GM23338 (cell line): ENCODE results near the gene CNGA4. TPM values are rescaled to one million over a fixed set of nuclear protein-coding genes. Genes with fewer than 3 reads are reported as not detected.

ENCODE experiments used
- ATAC-seq: fragments of 200-7000 bp; cut with Tn5 transposase; 3 replicates; pipeline ENCODE4 v1.9.1; 2020
- DNase-seq: peaks from one replicate; pipeline ENCODE4 v3.0.0-alpha.2; 2015; ENCODE audit warnings: low spot score
- H2AFZ ChIP-seq: fragments of 200-600 bp; sonication (generic); 2 replicates; pipeline ENCODE4 v1.8.0; 2016; ENCODE audit warnings: antibody characterized with exemption, mild to moderate bottlenecking, moderate library complexity
- H3F3A ChIP-seq: fragments of 200-600 bp; sonication (generic); replicated peaks from 2 replicates; pipeline ENCODE4 v1.8.0; 2017; ENCODE audit warnings: antibody characterized with exemption, mixed run types, low read depth
- H3K27ac ChIP-seq: fragments of 200-600 bp; sonication (generic); 2 replicates; pipeline ENCODE4 v1.6.1; 2016; ENCODE audit warnings: low read depth
- H3K27me3 ChIP-seq: fragments of 200-600 bp; sonication (generic); 2 replicates; pipeline ENCODE4 v1.8.0; 2016; ENCODE audit warnings: mild to moderate bottlenecking, mixed run types, moderate library complexity; ENCODE audit not compliant: insufficient read depth
- H3K36me3 ChIP-seq: fragments of 200-600 bp; sonication (generic); 2 replicates; pipeline ENCODE4 v1.8.0; 2016; ENCODE audit warnings: mild to moderate bottlenecking; ENCODE audit not compliant: insufficient read depth
- H3K4me1 ChIP-seq: fragments of 200-600 bp; sonication (generic); 2 replicates; pipeline ENCODE4 v1.8.0; 2016; ENCODE audit warnings: mild to moderate bottlenecking, moderate library complexity; ENCODE audit not compliant: insufficient read depth
- H3K4me2 ChIP-seq: fragments of 200-600 bp; sonication (generic); 2 replicates; pipeline ENCODE4 v1.7.1; 2017; ENCODE audit warnings: mixed run types
- H3K4me3 ChIP-seq: fragments of 200-600 bp; sonication (generic); 2 replicates; pipeline ENCODE4 v1.6.1; 2016; ENCODE audit warnings: mixed run types
- H3K79me2 ChIP-seq: fragments of 200-600 bp; sonication (generic); replicated peaks from 2 replicates; pipeline ENCODE4 v1.8.0; 2017; ENCODE audit warnings: mild to moderate bottlenecking; ENCODE audit not compliant: insufficient read depth
- H3K9me2 ChIP-seq: fragments of 200-600 bp; sonication (generic); 2 replicates; pipeline ENCODE4 v1.8.0; 2017; ENCODE audit not compliant: insufficient read depth
- H4K20me1 ChIP-seq: fragments of 200-600 bp; sonication (generic); replicated peaks from 2 replicates; pipeline ENCODE4 v1.8.0; 2017; ENCODE audit warnings: mild to moderate bottlenecking; ENCODE audit not compliant: insufficient read depth
- H3K27ac Mint-ChIP-seq: 2 replicates; pipeline ENCODE4 v1.8.0; 2020; ENCODE audit warnings: inconsistent platforms, mild to moderate bottlenecking, moderate library complexity, mixed read lengths
- H3K27me3 Mint-ChIP-seq: 3 replicates; pipeline ENCODE4 v1.8.0; 2022; ENCODE audit warnings: low read depth, mild to moderate bottlenecking, moderate library complexity, mixed read lengths, inconsistent platforms; ENCODE audit not compliant: insufficient read depth, poor library complexity
- H3K36me3 Mint-ChIP-seq: 3 replicates; pipeline ENCODE4 v1.8.0; 2021; ENCODE audit warnings: low read depth, mild to moderate bottlenecking, inconsistent platforms, moderate library complexity, mixed read lengths
- H3K4me1 Mint-ChIP-seq: 3 replicates; pipeline ENCODE4 v1.8.0; 2020; ENCODE audit warnings: mild to moderate bottlenecking, inconsistent platforms, mixed read lengths
- H3K4me3 Mint-ChIP-seq: 3 replicates; pipeline ENCODE4 v1.8.0; 2021; ENCODE audit warnings: moderate library complexity, mild to moderate bottlenecking, inconsistent platforms, mixed read lengths
- H3K9me3 Mint-ChIP-seq: 3 replicates; pipeline ENCODE4 v1.8.0; 2020; ENCODE audit warnings: moderate library complexity, mild to moderate bottlenecking, inconsistent platforms, mixed read lengths
- CREB1 ChIP-seq: fragments of 250-450 bp; sonication (Bioruptor Pico); IDR thresholded peaks from 2 replicates; pipeline ENCODE4 v1.5.0; 2020; ENCODE audit warnings: low read depth, mild to moderate bottlenecking, moderate library complexity
- ETS1 ChIP-seq: IDR thresholded peaks from 2 replicates; pipeline ENCODE4 v1.6.1; 2016; ENCODE audit warnings: antibody characterized with exemption
- EZH2 ChIP-seq: fragments of 200-600 bp; sonication (generic); IDR thresholded peaks from one replicate; pipeline ENCODE4 v1.8.0; 2017; ENCODE audit warnings: antibody characterized with exemption, mild to moderate bottlenecking, low read depth; ENCODE audit not compliant: unreplicated experiment
- EZH2phosphoT487 ChIP-seq: fragments of 200-600 bp; sonication (generic); IDR thresholded peaks from one replicate; pipeline ENCODE4 v1.8.1; 2018; ENCODE audit warnings: antibody characterized with exemption; ENCODE audit not compliant: unreplicated experiment
- NANOG ChIP-seq: IDR thresholded peaks from 2 replicates; pipeline ENCODE4 v1.6.1; 2016; ENCODE audit warnings: antibody characterized with exemption, borderline replicate concordance
- POLR2AphosphoS5 ChIP-seq: IDR thresholded peaks from 2 replicates; pipeline ENCODE4 v1.6.1; 2016; ENCODE audit warnings: antibody characterized with exemption, low read depth
- REST ChIP-seq: IDR thresholded peaks from one replicate; pipeline ENCODE4 v1.6.1; 2018; ENCODE audit warnings: antibody characterized with exemption; ENCODE audit not compliant: unreplicated experiment
- STAT1 ChIP-seq: IDR thresholded peaks from one replicate; pipeline ENCODE4 v1.6.1; 2016; ENCODE audit warnings: antibody characterized with exemption; ENCODE audit not compliant: unreplicated experiment
- ZNF331 ChIP-seq: fragments of 250-450 bp; sonication (Bioruptor Pico); IDR thresholded peaks from 2 replicates; pipeline ENCODE4 v1.5.0; 2020; ENCODE audit warnings: low read depth, mild to moderate bottlenecking, moderate library complexity
- ZNF462 ChIP-seq: fragments of 250-450 bp; sonication (Bioruptor Pico); IDR thresholded peaks from 2 replicates; pipeline ENCODE4 v1.5.0; 2020; ENCODE audit warnings: mild to moderate bottlenecking, moderate library complexity
- polyA plus RNA-seq: library from polyadenylated mRNA; unstranded; fragments of >200 nt; fragmentation: Nextera tagmentation; extraction: Ambion mirVana; gene quantifications from 2 replicates; pipeline ENCODE4 v1.2.1, GENCODE V29; 2016
- total RNA-seq: library from RNA; depleted of rRNA; stranded (reverse); fragments of >200 nt; shearing (Covaris generic); gene quantifications from 2 replicates; pipeline ENCODE4 v1.2.3, GENCODE V29; 2014

CNGA4 gene
- total and polyA plus RNA-seq, 2 experiments from 2014 or later = 0.15 TPM; not detected in 1

GRCh38 chr11:6191742-6192141, 47.1 kb upstream of the CNGA4 start:
- Histone ChIP-seq H4K20me1 (no peaks in the 10 kb centered on the region), H3K4me1 (no peaks in the 10 kb centered on the region), H3K4me2 (no peak overlapping the region), H3F3A (no peaks in the 10 kb centered on the region), H3K27ac (no peak overlapping the region), H3K4me3 (no peak overlapping the region), H3K9me2 (no peaks in the 10 kb centered on the region), H3K79me2 (no peaks in the 10 kb centered on the region), H3K27me3 (no peaks in the 10 kb centered on the region), H3K36me3 (no peaks in the 10 kb centered on the region), H2AFZ (no peak overlapping the region)
- TF ChIP-seq ZNF462 (CRISPR knock-in tag) (no peak), EZH2 (no peak), ZNF331 (CRISPR knock-in tag) (no peak), EZH2phosphoT487 (no peak), CREB1 (CRISPR knock-in tag) (no peak), ETS1 (no peak), NANOG (no peak), STAT1 (no peak), REST (no peak), POLR2AphosphoS5 (no peak)
- Mint-ChIP-seq H3K36me3 (no peaks in the 10 kb centered on the region), H3K27ac (no peak overlapping the region), H3K4me3 (no peak overlapping the region), H3K4me1 (no peaks in the 10 kb centered on the region), H3K9me3 (0 out of 3 replicates have a peak, but pooled peaks cover 1% of the 10 kb centered on the region), H3K27me3 (no peaks in the 10 kb centered on the region)
- DNase-seq = no peak
- no peak for ATAC-seq
